HG02759 (cell line): ENCODE results near the gene SNW1.
"Not testable (repeated sequence)": the region's sequence is repeated elsewhere in the genome, so short reads cannot be mapped to it uniquely, and the experiment has no call there.

Experiments used
- ATAC-seq: cut with Tn5 transposase; IDR thresholded peaks from one replicate; pipeline ENCODE4 v1.9.1; 2021; ENCODE audit warnings: mild to moderate bottlenecking, moderate library complexity; ENCODE audit not compliant: unreplicated experiment

The SNW1 gene

DNA sequence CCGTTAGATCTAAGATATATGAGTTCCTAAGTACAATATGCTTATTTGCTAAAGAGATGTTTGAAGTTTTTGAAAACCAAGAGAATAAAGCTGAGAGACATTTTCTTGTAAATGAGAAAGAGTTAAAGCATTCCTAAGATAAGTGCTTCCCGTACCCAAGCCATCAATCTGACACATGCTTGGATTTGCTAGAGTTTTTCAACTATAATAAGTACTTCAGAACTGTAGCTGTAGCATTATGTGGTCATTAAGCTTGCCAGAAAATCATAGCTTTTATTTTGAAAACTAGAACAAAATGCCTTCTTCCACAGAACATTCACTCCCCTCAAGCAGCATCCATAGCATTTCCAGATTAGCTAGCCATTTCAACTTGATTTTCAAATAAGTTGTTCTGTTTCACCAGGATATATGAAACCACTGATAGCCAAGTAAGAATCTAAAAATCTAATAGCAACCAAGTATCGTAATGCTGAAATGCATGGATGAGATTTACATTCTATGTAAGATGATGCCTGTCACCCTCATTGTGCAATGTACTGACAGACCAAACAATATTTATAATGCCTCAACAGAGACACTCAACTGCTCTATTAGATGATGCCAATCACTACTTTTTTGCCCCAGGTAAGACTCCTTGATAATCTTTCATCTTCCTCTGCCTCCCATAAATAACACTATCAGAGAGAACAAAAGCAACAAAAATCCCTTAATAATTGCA is 8.0 kb downstream of the SNW1 start:
- no peak for ATAC-seq

DNA sequence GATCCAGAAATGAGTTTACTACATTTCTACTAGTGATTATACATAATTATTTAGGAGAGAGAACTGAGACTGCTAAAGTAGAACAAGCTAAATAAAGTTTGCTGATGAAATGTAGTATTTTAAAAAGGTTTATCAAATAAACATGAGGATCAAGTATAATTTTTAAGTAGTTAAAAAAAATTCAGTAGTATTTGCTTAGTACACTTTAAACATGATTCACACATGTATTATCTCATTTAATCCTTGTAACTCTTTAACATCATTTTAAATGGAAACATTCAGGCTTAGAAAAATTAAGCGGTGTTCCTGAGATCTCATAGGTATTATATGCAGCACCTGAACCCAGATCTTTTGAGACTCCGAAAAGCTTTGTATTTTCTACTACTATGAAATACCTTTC is 8.7 kb downstream of the SNW1 start:
- ATAC-seq = no peak

DNA sequence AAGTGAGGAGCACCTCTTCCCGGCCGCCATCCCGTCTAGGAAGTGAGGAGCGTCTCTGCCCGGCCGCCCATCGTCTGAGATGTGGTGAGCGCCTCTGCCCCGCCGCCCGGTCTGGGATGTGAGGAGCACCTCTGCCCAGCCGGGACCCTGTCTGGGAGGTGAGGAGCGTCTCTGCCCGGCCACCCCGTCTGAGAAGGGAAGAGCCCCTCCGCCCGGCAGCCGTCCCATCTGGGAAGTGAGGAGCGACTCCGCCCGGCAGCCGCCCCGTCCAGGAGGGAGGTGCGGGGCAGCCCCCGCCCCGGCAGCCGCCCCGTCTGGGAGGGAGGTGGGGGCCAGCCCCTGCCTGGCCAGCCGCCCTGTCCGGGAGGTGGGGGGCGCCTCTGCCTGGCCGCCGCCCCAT is 13.5 kb downstream of the SNW1 start:
- not testable (repeated sequence) for ATAC-seq

DNA sequence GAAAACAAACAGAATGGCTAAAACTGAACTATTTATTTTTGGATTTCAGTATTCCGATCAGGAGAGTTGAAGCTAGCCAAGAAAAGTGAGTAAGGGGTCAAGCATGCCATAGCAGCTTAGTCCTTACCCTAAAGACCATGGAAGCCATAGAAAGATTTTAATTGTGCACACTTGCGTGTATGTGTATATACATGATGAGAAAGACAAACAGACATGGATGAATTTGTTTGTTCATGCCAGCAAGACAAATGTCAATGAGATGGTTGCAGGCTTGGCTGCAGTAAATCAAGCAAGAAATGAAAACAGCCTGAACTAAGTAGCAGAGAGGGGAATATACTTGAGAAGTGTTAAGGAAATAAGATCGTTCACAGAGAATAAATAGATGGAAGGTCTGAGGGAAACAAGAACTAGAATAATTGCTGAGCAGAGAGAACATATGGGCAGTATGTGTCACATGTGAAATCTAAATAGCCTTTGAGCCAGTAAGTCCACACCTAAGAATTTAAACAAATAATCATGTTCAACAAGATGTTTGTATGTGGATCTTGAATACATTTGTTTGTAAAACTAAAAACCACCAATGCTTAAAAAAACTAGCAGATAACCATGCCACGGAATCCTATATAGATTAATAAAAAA is 14.8 kb downstream of the SNW1 start:
- ATAC-seq = no peak

DNA sequence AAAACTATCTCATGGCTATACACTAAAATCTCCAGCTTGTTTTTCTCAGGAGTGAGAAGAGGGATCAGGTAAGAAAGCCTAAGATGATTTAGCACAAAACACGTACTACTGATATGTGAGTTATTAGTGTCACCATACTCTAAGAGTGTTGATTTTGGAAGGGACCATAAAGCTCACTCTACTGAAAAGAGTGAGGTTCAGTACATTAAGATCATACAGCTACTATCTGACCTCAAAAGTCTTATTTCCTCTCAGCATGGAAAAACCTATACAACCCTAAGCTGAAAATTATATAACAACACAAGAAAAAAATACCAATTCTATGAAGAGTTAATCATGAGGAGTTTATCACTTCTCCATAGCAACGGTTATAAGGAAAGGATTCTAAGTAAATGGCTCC is 19.5 kb downstream of the SNW1 start:
- ATAC-seq = no peak

DNA sequence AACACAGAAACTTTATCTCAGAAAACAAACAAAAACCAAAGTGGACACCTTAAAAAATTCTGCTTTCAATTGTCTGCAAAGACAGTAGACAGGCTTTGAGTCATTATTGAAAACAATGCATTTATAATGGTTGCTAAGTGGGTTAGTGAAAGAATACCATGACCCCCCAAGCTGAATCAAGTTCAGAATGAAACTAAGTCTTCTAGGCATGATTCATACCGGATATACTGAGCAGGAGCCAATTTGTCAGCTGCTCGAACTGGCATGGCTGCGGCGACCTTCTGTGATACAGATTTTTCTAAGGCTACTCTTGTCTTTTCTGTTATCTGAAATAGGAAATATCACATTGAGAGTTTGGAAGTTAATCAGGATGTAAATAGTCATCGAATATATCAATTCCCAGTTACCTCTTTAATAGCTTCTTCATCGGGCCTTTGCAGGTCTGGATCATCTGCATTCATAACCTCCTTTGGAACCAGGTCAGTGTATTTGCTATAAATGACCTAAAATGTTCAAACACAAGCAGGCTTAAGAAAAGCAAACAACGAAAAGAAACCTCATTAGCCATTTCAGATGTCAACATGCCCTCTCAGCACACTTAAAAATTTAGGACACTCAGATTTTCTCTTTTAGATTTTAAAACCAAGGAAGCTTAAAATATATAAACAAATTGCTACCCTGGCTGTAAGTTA is 22.3 kb downstream of the SNW1 start:
- no peak for ATAC-seq

DNA sequence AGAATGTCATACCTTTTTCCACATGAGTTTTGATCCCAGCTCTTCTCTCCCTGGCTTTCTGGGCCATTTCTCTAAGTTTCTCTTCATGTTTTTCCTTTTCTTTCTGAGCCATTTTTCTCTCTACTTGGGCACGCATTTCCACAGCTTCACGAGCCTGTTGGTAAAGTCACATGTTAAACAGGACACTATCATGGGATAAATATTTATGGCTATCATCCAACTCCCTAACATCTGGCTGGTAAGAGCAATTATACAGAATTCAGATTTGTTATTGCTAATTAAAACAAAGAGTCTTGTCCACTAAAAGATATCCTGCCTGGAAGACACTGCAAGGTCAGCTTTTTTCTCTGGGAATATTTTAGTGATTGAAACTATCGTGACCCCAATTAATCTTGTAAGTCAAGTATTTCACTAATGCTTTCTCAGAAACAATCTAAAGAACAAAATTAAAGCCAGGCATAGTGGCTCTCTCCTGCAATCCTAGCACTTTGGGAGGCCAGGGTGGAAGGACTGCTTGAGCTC is 29.9 kb downstream of the SNW1 start:
- ATAC-seq = no peak

DNA sequence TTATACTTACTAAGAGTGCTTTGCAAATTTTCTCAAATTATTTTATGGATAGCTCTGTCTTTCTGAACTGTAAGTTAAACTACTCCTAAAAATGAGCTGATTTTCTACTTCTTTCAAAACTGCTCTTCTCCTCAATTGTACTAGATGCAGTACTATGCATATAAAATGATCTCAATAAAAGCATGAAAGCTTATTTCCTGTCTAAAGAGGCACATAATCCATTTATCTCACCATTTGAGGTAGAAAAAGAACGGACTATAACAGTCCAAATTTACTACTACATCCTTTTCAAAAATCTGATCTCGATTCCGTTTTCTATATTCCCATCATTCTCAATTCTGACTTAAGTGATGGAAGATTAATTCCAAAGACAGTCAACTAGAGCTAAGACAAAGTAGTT is 38.7 kb downstream of the SNW1 start:
- no peak for ATAC-seq

DNA sequence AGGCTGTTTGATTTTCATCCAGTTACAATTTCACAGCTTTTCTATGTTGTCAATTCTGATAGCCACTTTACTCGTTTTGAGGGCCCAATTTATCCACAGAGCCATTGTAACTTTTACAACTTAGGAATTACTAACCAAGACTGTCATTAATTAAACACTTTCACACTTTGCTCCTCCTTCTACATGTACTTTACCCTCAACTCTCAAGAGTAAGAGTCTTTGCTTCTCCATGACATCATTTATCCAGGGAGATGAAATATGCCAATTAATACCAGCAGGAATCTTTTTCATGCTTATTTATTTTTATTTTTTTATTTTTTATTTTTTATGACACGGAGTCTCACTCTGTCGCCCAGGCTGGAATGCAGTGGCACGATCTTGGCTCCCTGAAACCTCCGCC is 39.5 kb downstream of the SNW1 start:
- no peak for ATAC-seq

DNA sequence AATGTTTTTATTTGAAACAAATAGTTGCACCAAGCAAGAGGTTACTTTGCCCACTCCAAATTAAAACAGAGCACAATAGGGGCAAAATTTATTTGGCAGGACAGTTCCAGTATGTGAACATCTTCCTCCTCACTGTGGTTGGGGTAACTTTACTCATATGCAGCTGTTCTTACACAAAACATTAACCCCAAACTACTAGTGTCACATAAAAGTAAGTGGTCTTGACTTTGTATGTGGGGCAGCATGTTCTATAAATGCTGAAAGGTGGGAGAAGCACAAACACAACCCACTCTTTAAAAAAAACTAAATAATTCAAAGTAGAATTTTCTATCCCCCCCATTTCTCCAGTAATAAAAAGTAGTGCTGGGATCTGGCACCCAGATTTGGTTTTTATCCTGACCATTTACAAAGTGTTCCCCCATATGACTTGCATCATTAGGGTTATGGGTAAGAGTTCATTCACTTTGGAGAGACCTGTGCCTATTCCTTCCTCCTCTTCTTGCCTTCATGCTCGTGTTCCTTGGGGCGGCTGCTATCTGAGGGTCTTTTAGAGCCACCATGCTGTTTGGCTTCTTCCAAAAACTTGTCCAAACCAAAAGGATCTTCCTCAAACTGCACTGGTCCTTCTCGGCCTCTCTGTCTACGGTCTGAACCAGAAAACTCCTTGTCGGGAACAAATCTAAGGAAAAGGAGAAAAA is 43.2 kb downstream of the SNW1 start:
- no peak for ATAC-seq

DNA sequence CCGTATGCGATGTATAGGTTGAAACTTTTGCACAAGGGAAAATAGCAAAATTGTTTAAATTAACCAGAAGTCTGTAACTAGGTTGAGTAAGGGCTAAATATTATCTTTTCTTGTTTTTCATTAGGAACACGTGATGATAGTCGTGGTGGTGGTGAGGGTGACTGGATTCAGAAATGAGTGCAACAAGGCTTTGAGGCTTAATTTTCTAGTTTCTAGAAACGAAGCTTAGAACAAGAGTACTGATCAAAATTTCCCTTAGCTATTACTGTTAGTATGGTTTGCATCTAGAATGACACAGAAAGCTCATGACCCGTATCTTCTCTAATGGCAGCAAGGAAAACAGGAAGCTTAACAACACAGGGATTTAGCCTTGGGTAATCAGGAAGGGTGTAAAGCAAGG is 46.0 kb downstream of the SNW1 start:
- ATAC-seq = no peak

DNA sequence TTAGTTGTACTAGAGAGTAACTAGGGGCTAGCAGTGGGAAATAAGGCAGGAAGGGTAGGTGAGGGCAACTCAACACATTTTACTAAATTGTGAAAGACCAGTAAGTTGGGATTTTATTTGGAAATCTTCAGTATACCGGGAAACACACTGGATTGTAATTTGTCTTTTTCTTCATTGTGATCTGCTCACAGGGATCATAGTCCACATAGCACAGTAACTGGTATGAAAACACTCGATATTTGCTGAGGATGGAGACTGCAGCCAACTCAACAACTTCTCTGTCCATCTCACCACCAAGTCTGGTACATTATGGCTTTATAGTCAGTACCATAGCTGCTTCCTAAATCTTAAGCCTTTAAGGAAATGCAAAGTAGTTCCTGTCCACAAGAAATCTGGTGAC is 50.6 kb downstream of the SNW1 start:
- ATAC-seq = no peak

DNA sequence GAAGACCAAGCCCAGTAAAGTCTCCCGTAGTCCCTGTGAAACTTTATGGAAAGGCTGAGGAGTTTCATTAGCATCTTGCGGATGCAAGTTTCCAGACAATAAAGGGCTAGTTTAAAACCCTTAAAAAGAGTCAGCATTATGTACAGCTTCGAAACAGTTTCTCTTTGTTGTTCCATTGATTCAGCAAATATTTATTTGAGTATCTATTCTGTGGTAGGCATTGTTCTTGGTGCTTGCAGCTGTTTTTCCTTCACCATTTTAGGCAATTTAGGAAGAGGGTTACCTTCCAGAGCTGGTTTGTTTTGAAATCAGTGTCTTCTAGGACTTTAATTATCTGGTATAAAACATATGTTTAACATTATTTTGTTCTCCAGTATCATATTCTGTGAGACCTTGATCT is 51.5 kb downstream of the SNW1 start:
- no peak for ATAC-seq

DNA sequence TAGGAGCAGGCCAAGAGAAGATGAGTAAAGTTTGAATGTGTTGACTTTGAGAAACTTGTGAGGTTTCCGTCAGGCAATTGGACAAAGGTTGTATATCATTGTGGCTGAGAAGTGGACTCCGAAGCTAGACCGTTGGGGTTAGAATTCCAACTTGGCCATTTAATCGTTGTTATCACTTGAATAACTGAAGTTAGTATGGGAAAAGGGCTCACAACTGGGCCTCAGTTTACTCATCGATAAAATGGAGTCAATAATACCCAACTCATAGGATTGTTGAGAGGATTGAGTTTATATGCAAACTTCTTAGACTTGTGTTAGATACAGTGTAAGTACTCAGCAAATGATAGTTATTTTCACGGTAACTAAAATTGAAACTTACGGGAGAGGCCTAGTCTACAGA is 52.2 kb downstream of the SNW1 start:
- ATAC-seq = no peak

DNA sequence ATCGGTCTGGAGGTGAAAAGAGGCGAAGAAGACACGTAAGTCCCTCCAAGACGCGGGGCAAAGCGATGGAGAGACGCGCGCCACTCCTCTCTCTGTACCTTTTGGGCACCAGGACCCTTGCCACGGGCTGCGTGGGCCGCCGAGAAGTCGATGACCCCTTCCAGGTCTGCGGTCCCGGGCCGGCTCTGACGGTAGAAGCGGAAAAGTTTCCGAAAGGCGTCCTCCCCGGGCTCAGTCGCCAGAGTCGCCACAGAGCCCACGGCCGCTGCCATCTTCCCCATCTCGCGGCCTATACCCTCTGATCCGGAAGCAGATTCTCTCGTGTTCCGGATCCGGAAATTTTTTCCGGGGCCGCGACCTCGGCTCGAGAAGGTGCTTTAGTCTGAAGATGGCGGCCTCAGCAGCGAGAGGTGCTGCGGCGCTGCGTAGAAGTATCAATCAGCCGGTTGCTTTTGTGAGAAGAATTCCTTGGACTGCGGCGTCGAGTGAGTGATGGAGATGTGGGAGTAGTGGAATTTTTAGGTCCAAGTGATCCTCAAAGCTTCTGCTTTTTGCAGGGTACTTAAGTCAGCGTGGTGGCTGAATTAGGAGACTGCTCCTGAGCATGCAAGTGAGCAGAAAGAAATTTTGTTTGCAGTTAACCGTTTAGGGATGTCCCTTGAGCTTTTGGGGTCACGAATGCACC is 53.1 kb downstream of the SNW1 start, which contains the start of the genes ALKBH1 and SLIRP:
ALKBH1 (minus strand) TSS at position 300 of the 685 bp plus-strand sequence; CDS start at position 281, 19 bp downstream.
SLIRP (plus strand) TSS at position 380 of the 685 bp plus-strand sequence; CDS start at position 389, 9 bp downstream.
- ATAC-seq = peak; percentile 98

DNA sequence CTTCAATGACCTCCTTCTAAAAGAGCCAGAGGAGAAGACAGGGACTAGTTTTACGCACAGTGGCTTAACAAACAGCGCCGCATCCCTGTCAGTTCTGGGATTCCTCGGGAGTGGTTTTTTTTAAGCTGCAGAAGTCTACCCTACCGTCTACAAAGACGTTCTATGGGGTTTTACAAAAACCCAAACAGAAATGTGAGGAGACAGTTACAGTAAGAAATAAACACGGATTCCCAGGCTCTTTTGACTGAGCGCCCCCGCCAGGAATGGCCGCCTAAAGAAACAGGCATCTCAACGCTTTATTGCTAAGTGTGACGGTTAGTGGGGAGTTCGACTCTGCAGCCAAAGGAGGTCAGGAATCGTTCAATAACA is 53.6 kb downstream of the SNW1 start:
- ATAC-seq = peak; percentile 33

DNA sequence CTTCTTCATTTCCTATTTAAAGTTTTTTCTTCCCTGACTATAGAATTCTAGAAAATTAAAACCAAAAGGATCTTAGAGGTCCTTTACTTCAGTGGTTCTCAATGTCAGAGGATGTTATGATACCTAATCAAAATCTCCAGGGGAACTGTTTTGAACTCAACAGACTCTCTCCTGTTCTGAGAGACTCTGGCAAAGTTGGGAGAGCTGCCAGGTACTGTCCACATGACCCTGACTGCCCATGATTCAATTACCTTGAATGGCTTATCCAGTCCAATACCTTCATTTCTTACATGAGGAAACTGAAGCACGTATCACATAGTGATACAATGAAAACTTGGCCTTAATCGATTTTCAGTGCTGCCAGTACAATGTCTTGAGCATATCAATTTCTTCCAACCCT is 69.7 kb downstream of the SNW1 start:
- no peak for ATAC-seq

DNA sequence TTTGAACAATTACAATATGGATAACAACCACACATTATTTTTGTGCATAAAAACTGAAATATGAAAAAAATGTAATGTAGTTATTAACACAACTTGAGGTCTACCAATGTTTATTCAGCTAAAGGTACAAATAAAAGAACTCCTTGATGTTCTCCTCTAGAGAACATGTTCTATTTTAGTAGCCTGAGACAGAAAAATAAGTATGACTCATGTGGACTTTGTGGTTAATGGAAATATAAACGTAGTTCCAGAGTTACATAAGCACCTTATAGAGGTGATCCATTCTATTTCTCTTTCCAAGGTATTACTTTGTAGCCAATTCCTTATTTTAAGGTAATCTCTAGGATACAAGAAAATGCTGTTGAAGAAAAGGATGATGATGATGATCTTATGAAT is 78.8 kb downstream of the SNW1 start:
- ATAC-seq = no peak

DNA sequence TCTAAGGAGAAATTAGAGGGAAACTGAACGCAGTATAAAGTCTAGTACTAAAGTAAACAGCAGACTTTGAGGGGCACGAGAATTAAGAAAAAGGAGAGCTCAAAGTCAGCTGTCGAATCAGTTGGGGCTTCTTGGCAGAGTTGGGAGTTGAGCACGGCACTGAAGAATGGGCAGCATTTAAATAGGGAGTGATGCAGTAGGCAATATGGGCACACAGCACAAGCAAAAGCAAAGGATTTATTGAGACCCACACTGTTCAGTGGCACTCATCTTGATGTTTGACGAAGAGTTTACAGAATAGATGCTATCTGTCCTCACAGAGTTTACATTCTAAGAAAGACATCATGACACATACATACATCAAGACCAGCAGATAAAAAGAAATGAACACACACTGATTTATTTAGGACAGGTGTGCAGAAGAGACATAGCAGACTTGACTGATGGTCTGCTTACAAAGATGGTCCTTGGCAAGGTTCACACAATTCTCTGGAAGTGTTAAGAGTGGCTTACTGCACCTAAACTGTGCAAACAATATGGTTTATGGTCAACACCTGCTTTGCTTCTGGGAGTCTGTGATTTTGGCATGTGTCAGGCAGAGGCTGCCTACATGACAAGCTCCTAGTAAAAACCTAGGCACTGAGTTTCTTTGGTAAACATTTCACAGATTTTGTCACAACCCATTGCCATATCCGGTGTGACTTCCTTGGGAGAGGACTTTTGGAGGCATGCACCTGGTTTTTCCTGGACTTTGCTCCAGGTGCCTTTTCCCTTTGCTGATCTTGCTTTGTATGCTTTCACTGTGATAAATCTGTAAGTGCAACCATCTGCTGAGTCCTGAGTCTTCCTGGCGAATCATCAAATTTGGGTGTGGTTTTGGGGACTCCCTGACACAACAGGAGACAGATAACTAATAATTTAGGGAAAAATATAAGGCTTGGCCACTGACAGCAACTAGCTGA is 79.5 kb downstream of the SNW1 start:
- ATAC-seq = no peak

DNA sequence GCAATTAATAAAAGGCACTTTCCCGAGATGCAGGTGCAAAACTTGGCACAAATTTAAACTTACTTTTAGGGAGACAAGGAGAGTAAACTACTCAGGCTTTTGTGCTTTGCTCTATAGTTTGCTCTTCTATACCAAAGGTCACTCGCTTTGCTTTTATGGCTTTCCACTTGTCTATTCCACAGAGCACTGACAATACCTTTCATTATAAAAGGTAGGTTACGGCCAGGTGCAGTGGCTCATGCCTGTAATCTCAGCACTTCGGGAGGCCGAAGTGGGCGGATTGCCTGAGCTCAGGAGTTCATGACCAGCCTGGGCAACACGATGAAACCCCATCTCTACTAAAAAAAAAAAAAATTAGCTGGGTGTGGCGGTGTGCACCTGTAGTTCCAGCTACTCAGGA is 86.0 kb downstream of the SNW1 start:
- ATAC-seq = no peak
